Fibroblast of lung (primary cell): ENCODE measurements around the gene CMSS1.

Source experiments
- EZH2 ChIP-seq: IDR thresholded peaks from 2 replicates; pipeline ENCODE4 v1.5.1; 2012; ENCODE audit warnings: low read length, control low read depth, mild to moderate bottlenecking; ENCODE audit errors: missing control alignments
- TF ChIP-seq, protein P1 (sequence below), 2 donors: IDR thresholded peaks in 1 of 2; conservative IDR thresholded peaks in 1 of 2; 1 replicate in 1 of 2; 2 replicates in 1 of 2; pipeline ENCODE4 v1.5.1; 2011 to 2012; ENCODE audit warnings: low read length in 2 of 2, control low read depth in 1 of 2, inconsistent platforms in 1 of 2, low read depth in 1 of 2, mild to moderate bottlenecking in 1 of 2

DNA sequence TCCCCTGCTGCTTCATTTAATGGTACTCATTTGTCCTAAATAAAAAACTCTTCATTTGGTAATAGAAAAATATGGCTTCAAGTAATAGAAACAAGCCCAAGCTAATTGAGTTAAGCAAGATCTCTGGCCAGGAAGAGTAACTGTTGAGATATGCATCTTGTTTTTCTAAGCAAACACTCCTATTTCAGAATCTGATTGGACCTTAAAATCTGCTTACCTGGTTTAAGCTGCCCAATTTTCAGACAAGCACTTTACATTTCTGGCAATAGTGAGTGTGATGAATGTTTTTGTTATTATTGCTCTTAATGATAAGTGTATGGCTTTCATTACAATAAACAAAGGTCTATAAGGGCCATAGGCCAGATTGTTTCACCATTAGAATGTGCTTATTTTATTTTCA is 86.2 kb downstream of the CMSS1 start:
- TF ChIP-seq, protein P1, sequence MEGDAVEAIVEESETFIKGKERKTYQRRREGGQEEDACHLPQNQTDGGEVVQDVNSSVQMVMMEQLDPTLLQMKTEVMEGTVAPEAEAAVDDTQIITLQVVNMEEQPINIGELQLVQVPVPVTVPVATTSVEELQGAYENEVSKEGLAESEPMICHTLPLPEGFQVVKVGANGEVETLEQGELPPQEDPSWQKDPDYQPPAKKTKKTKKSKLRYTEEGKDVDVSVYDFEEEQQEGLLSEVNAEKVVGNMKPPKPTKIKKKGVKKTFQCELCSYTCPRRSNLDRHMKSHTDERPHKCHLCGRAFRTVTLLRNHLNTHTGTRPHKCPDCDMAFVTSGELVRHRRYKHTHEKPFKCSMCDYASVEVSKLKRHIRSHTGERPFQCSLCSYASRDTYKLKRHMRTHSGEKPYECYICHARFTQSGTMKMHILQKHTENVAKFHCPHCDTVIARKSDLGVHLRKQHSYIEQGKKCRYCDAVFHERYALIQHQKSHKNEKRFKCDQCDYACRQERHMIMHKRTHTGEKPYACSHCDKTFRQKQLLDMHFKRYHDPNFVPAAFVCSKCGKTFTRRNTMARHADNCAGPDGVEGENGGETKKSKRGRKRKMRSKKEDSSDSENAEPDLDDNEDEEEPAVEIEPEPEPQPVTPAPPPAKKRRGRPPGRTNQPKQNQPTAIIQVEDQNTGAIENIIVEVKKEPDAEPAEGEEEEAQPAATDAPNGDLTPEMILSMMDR (conservative IDR thresholded peaks at IDR 0.05 in 1 of 2, IDR thresholded peaks at IDR 0.05 in 1 of 2; ENCODE audit: low read depth in 1 of 2, low read length in 2 of 2) = no peak
- no peak for TF ChIP-seq EZH2
